IMR-90 (cell line): Measurements from ENCODE around the gene HS3ST6. TPM values are rescaled to one million over a fixed set of nuclear protein-coding genes. Genes with fewer than 3 reads are reported as not detected.

Experiments
- ATAC-seq: fragments of 200-7000 bp; cut with Tn5 transposase; 2 replicates; pipeline ENCODE4 v1.9.1; 2020; ENCODE audit warnings: low read depth, mild to moderate bottlenecking, moderate library complexity
- BruUV-seq: library from RNA; stranded (reverse); fragments of 400-500 nt; replicated peaks from 2 replicates; lab custom pipeline; 2021; lab: Mats Ljungman, UMichigan
- CTCF ChIA-PET: fragments of 300-600 bp; formaldehyde crosslinking; extraction: SDS; loops from one replicate; lab custom pipeline; 2021; ENCODE audit warnings: antibody characterized with exemption; lab: Yijun Ruan, JAX
- POLR2A ChIA-PET: fragments of 300-600 bp; sonication (Branson Sonifier 250); formaldehyde crosslinking; loops from one replicate; lab custom pipeline; 2022; ENCODE audit warnings: antibody characterized with exemption; ENCODE audit not compliant: unreplicated experiment; lab: Charles Lee
- DNase-seq: peaks from one replicate; pipeline ENCODE4 v3.0.0; 2013
- H2AFZ ChIP-seq: replicated peaks from 2 replicates; pipeline ENCODE3; 2013; ENCODE audit warnings: low read length, mild to moderate bottlenecking; ENCODE audit not compliant: poor library complexity
- H2AK5ac ChIP-seq: 2 replicates; pipeline ENCODE4 v1.6.1; 2013; ENCODE audit warnings: low read depth, low read length, inconsistent platforms
- H2AK9ac ChIP-seq: replicated peaks from 2 replicates; pipeline ENCODE3; 2013; ENCODE audit warnings: mild to moderate bottlenecking, low read depth, low read length, moderate library complexity; ENCODE audit not compliant: poor library complexity
- H2BK120ac ChIP-seq: 2 replicates; pipeline ENCODE4 v1.6.1; 2013; ENCODE audit warnings: low read depth, low read length, inconsistent platforms
- H2BK15ac ChIP-seq: 3 replicates; pipeline ENCODE4 v1.6.1; 2013; ENCODE audit warnings: low read depth, low read length, inconsistent platforms
- H2BK20ac ChIP-seq: 2 replicates; pipeline ENCODE4 v1.6.1; 2013; ENCODE audit warnings: low read depth, mild to moderate bottlenecking, inconsistent platforms, low read length, moderate library complexity
- H2BK5ac ChIP-seq: 2 replicates; pipeline ENCODE4 v1.6.1; 2013; ENCODE audit warnings: mild to moderate bottlenecking, low read depth, low read length, inconsistent platforms; ENCODE audit not compliant: poor library complexity, severe bottlenecking
- H3K14ac ChIP-seq: replicated peaks from 2 replicates; pipeline ENCODE4 v1.6.1; 2013; ENCODE audit warnings: low read depth, low read length, inconsistent platforms
- H3K18ac ChIP-seq: 2 replicates; pipeline ENCODE4 v1.6.1; 2013; ENCODE audit warnings: low read depth, low read length, control low read depth
- H3K23ac ChIP-seq: 2 replicates; pipeline ENCODE4 v1.6.1; 2013; ENCODE audit warnings: low read depth, low read length, inconsistent platforms
- H3K27ac ChIP-seq: 2 replicates; pipeline ENCODE4 v1.5.1; 2013; ENCODE audit warnings: mild to moderate bottlenecking, control low read depth, low read length; ENCODE audit not compliant: insufficient read depth
- H3K27me3 ChIP-seq: 2 replicates; pipeline ENCODE4 v1.6.1; 2013; ENCODE audit warnings: low read length; ENCODE audit not compliant: control insufficient read depth, insufficient read depth
- H3K36me3 ChIP-seq: 2 replicates; pipeline ENCODE4 v1.6.1; 2013; ENCODE audit warnings: low read length, mixed read lengths; ENCODE audit not compliant: control insufficient read depth, insufficient read depth
- H3K4ac ChIP-seq: 2 replicates; pipeline ENCODE4 v1.6.1; 2013; ENCODE audit warnings: low read depth, low read length, inconsistent platforms
- H3K4me1 ChIP-seq: 2 replicates; pipeline ENCODE4 v1.6.1; 2013; ENCODE audit warnings: low read length, mixed read lengths; ENCODE audit not compliant: control insufficient read depth, insufficient read depth
- H3K4me2 ChIP-seq: 2 replicates; pipeline ENCODE4 v1.6.1; 2013; ENCODE audit warnings: low read depth, mild to moderate bottlenecking, control low read depth, low read length, moderate library complexity
- H3K4me3 ChIP-seq: 2 replicates; pipeline ENCODE4 v1.5.1; 2013; ENCODE audit warnings: low read depth, mild to moderate bottlenecking, control low read depth, low read length, moderate library complexity; ENCODE audit not compliant: insufficient read depth
- H3K56ac ChIP-seq: 2 replicates; pipeline ENCODE4 v1.6.1; 2013; ENCODE audit warnings: low read length, inconsistent platforms; ENCODE audit not compliant: insufficient read depth; ENCODE audit errors: extremely low read depth
- H3K79me1 ChIP-seq, 2 experiments: 2 replicates each; pipeline ENCODE4 v1.6.1; 2013; ENCODE audit warnings: low read length in 2 of 2, inconsistent platforms in 1 of 2, low read depth in 1 of 2
- H3K9ac ChIP-seq: 2 replicates; pipeline ENCODE4 v1.6.1; 2013; ENCODE audit warnings: low read depth, low read length, control low read depth
- H3K9me1 ChIP-seq: 2 replicates; pipeline ENCODE4 v1.6.1; 2013; ENCODE audit warnings: low read length, inconsistent platforms; ENCODE audit not compliant: insufficient read depth
- H3K9me3 ChIP-seq: 2 replicates; pipeline ENCODE4 v1.6.1; 2013; ENCODE audit warnings: low read length; ENCODE audit not compliant: control insufficient read depth, insufficient read depth
- H4K20me1 ChIP-seq: 2 replicates; pipeline ENCODE4 v1.6.1; 2013; ENCODE audit warnings: low read length, inconsistent platforms; ENCODE audit not compliant: insufficient read depth
- H4K5ac ChIP-seq: 2 replicates; pipeline ENCODE4 v1.6.1; 2013; ENCODE audit warnings: mild to moderate bottlenecking, low read depth, low read length, control low read depth
- H4K8ac ChIP-seq, 2 experiments: 2 replicates each; pipeline ENCODE4 v1.6.1; 2013; ENCODE audit warnings: low read depth in 2 of 2, low read length in 2 of 2, control low read depth in 1 of 2, inconsistent platforms in 1 of 2
- H4K91ac ChIP-seq: 2 replicates; pipeline ENCODE4 v1.6.1; 2013; ENCODE audit warnings: low read depth, low read length, inconsistent platforms; ENCODE audit not compliant: insufficient read depth
- CHD1 ChIP-seq: IDR thresholded peaks from 2 replicates; pipeline ENCODE4 v1.6.1; 2012; ENCODE audit warnings: low read depth, low read length, improper control_type of control experiment
- ELK1 ChIP-seq: fragments of 150-350 bp; IDR thresholded peaks from 2 replicates; pipeline ENCODE4 v1.6.1; 2016; ENCODE audit warnings: low read depth, mild to moderate bottlenecking, low read length, moderate library complexity, borderline replicate concordance
- FOS ChIP-seq: fragments of 150-350 bp; IDR thresholded peaks from 2 replicates; pipeline ENCODE4 v1.6.1; 2016; ENCODE audit warnings: low read depth, low read length
- NFE2L2 ChIP-seq: fragments of 150-350 bp; IDR thresholded peaks from 2 replicates; pipeline ENCODE4 v1.6.1; 2016; ENCODE audit warnings: low read depth, mild to moderate bottlenecking, low read length
- RCOR1 ChIP-seq: IDR thresholded peaks from 2 replicates; pipeline ENCODE4 v1.6.1; 2012; ENCODE audit warnings: mild to moderate bottlenecking, low read length, improper control_type of control experiment; ENCODE audit not compliant: insufficient replicate concordance
- RFX5 ChIP-seq: IDR thresholded peaks from 2 replicates; pipeline ENCODE4 v1.8.0; 2012; ENCODE audit warnings: low read depth, mild to moderate bottlenecking, low read length, moderate library complexity
- WGBS, 2 experiments: methylation state at CpG; one replicate each; pipeline versions ENCODE4 v1.1.5 to v1.1.7; 2013; ENCODE audit warnings: missing lambda C conversion rate in 2 of 2; ENCODE audit not compliant: insufficient read length in 1 of 2; ENCODE audit errors: extremely low coverage in 2 of 2; 5-methylcytosine and 5-hydroxymethylcytosine counted together
- dilution Hi-C: fragments of 300-500 bp; cut with HindIII; formaldehyde crosslinking; loops from one replicate; pipeline ENCODE4 v1.14.3; 2018; ENCODE audit warnings: low sequenced_read_pairs; ENCODE audit not compliant: unreplicated experiment
- in situ Hi-C: fragments of 300-500 bp; cut with MboI; formaldehyde crosslinking; loops from 3 replicates; pipeline ENCODE4 v1.14.3; 2019; ENCODE audit warnings: low sequenced_read_pairs, inconsistent platforms, mixed read lengths
- intact Hi-C: fragments of 100-400 bp; cut with micrococcal nuclease; formaldehyde crosslinking; loops from 2 replicates; pipeline ENCODE4 v1.10.0; 2022
- polyA plus RNA-seq, 3 experiments: library from polyadenylated mRNA; depleted of rRNA; stranded (reverse); fragments of >200 nt; gene quantifications; 2 replicates each; pipeline ENCODE4 v1.2.3, GENCODE V29; 2012; ENCODE audit warnings: low replicate concordance in 1 of 3
- total RNA-seq: library from RNA; depleted of rRNA; stranded (reverse); fragments of >200 nt; gene quantifications from 2 replicates; pipeline ENCODE4 v1.2.3, GENCODE V29; 2012
- TF ChIP-seq, protein P1 (sequence below): conservative IDR thresholded peaks from 2 replicates; pipeline ENCODE4 v1.5.1; 2012; ENCODE audit warnings: mild to moderate bottlenecking, low read depth, low read length, improper control_type of control experiment

HS3ST6 gene
- total and polyA plus RNA-seq, 2 of the 4 experiments (the other 2 are of a cell fraction) = not detected

GRCh38 chr16:1890024-1890707, 28.0 kb downstream of the HS3ST6 start:
- no peak overlapping the region for H3K4me3 ChIP-seq
- DNase-seq = no peak

More at GRCh38 chr16:1890024-1890707, 28.0 kb downstream of the HS3ST6 start:
- no peak overlapping the region for H4K5ac ChIP-seq
- BruUV-seq = no TSS peak
- no peaks in the 10 kb centered on the region for H3K4me1 ChIP-seq
- H3K56ac ChIP-seq = no peak overlapping the region
- H3K36me3 ChIP-seq = no peaks in the 10 kb centered on the region
- ChIA-PET CTCF (no interaction called here), POLR2A (no interaction called here)
- dilution Hi-C loops (no loop called here), intact Hi-C loops (no loop called here), in situ Hi-C loops (loop anchor here (25.0 kb wide), 1 partner anchor 497 kb away; no protein-coding TSS in a partner anchor)
- no peak overlapping the region for H3K4ac ChIP-seq
- H3K23ac ChIP-seq = no peak overlapping the region
- TF ChIP-seq NFE2L2 (no peak), CHD1 (no peak), RFX5 (no peak), RCOR1 (no peak), ELK1 (no peak), FOS (no peak)
- TF ChIP-seq, protein P1, sequence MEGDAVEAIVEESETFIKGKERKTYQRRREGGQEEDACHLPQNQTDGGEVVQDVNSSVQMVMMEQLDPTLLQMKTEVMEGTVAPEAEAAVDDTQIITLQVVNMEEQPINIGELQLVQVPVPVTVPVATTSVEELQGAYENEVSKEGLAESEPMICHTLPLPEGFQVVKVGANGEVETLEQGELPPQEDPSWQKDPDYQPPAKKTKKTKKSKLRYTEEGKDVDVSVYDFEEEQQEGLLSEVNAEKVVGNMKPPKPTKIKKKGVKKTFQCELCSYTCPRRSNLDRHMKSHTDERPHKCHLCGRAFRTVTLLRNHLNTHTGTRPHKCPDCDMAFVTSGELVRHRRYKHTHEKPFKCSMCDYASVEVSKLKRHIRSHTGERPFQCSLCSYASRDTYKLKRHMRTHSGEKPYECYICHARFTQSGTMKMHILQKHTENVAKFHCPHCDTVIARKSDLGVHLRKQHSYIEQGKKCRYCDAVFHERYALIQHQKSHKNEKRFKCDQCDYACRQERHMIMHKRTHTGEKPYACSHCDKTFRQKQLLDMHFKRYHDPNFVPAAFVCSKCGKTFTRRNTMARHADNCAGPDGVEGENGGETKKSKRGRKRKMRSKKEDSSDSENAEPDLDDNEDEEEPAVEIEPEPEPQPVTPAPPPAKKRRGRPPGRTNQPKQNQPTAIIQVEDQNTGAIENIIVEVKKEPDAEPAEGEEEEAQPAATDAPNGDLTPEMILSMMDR = no peak
- H2AK9ac ChIP-seq = no peak overlapping the region
- no peak overlapping the region for H4K8ac ChIP-seq
- peaks cover 46% of the 10 kb centered on the region for H3K27me3 ChIP-seq
- H3K4me2 ChIP-seq = no peak overlapping the region
- H4K91ac ChIP-seq = no peak overlapping the region
- H3K9ac ChIP-seq = no peak overlapping the region
- no peaks in the 10 kb centered on the region for H3K79me1 ChIP-seq
- no peak overlapping the region for H2BK15ac ChIP-seq
- H2AK5ac ChIP-seq = no peak overlapping the region
- H3K18ac ChIP-seq = no peak overlapping the region
- no peaks in the 10 kb centered on the region for H4K20me1 ChIP-seq
- no CpG with 5 or more reads among the region's 16 CpGs for WGBS, 2 experiments
- H3K27ac ChIP-seq = no peak overlapping the region
- H2AFZ ChIP-seq = no peak overlapping the region
- no peak overlapping the region for H2BK5ac ChIP-seq
- no peaks in the 10 kb centered on the region for H3K9me3 ChIP-seq
- H3K9me1 ChIP-seq = no peaks in the 10 kb centered on the region
- no peak overlapping the region for H3K14ac ChIP-seq
- no peak overlapping the region for H2BK120ac ChIP-seq
- no peak for ATAC-seq
- no peak overlapping the region for H2BK20ac ChIP-seq
